GM19452 (cell line): ENCODE measurements around the gene ZNF595.
"Not testable (repeated sequence)": the region's sequence is repeated elsewhere in the genome, so short reads cannot be mapped to it uniquely, and the experiment has no call there.

ENCODE experiments used
- ATAC-seq: cut with Tn5 transposase; IDR thresholded peaks from one replicate; pipeline ENCODE4 v1.9.1; 2021; ENCODE audit not compliant: unreplicated experiment

Gene ZNF595

DNA sequence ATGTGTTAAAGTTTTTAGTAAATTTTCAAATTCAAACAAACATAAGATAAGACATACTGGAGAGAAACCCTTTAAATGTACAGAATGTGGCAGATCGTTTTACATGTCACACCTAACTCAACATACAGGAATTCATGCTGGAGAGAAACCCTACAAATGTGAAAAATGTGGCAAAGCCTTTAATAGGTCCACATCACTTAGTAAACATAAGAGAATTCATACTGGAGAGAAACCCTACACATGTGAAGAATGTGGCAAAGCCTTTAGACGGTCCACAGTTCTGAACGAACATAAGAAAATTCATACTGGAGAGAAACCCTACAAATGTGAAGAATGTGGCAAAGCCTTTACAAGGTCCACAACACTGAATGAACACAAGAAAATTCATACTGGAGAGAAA is 32.8 kb downstream of the ZNF595 start:
- ATAC-seq = no peak

DNA sequence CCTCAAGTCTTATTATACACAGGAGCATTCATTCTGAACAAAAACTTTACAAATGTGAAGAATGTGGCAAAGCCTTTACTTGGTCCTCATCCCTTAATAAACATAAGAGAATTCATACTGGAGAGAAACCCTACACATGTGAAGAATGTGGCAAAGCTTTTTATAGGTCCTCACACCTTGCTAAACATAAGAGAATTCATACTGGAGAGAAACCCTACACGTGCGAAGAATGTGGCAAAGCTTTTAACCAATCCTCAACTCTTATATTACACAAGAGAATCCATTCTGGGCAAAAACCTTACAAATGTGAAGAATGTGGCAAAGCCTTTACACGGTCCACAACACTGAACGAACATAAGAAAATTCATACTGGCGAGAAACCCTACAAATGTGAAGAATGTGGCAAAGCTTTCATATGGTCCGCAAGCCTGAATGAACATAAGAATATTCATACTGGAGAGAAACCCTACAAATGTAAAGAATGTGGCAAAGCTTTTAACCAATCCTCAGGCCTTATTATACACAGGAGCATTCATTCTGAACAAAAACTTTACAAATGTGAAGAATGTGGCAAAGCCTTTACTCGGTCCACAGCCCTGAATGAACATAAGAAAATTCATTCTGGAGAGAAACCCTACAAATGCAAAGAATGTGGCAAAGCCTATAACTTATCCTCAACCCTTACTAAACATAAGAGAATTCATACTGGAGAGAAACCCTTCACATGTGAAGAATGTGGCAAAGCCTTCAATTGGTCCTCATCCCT is 33.6 kb downstream of the ZNF595 start:
- not testable (repeated sequence) for ATAC-seq

DNA sequence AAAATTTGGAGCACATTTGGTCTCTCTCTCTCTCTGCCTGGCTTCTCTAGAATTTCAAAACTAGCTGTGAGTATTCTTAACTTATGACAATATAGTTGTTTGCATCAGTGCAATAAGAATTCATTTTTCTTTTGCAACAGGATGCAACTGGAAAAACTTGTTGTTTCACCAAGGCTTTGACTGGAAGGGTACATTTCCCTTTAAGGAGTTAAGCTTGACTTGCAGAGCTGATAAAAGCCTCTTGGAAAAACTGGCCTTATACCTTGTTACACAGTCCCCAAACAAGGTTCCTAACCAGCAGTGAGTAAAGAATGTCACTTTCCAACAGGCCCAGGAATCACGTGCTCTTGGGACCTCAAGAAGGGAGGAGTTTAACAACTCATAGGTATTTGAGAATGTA is 45.3 kb downstream of the ZNF595 start:
- ATAC-seq = no peak

DNA sequence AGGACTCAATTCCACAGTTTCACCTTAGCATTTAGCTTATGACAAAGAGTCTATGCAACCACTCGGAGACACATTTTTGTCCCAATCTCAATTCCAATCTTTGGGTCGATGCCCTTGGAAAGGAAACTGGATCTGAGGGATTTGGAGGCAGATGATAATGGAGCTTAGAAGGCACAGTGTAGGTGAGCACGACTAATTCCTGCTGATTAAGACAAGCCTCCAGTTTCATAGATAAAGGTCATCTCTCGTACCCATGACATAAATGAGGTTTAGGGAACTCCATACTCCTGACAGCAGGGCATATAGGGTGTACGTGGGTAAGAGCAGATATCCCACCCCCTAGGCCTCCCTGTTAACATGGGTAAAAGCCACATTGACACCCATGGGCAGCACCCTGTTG is 46.7 kb downstream of the ZNF595 start:
- ATAC-seq = no peak

DNA sequence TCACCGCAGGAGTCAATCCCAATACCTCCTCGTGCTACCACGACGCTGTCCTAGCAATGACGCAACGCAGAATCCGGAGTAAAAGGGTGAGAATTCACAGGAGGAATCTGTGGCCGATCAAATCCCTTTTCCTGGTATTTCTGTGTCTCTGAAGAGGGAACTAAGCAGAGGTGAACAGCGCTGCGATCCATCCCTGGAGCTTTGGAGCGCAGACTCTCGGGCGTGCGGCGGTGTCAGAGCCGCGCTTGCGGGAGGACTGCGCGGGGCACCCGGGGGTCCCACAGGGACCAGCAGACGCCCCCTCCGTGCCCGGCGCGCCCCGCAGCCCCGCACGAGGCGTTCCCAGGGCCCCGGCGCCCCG is 53.9 kb downstream of the ZNF595 start:
- ATAC-seq = no peak

DNA sequence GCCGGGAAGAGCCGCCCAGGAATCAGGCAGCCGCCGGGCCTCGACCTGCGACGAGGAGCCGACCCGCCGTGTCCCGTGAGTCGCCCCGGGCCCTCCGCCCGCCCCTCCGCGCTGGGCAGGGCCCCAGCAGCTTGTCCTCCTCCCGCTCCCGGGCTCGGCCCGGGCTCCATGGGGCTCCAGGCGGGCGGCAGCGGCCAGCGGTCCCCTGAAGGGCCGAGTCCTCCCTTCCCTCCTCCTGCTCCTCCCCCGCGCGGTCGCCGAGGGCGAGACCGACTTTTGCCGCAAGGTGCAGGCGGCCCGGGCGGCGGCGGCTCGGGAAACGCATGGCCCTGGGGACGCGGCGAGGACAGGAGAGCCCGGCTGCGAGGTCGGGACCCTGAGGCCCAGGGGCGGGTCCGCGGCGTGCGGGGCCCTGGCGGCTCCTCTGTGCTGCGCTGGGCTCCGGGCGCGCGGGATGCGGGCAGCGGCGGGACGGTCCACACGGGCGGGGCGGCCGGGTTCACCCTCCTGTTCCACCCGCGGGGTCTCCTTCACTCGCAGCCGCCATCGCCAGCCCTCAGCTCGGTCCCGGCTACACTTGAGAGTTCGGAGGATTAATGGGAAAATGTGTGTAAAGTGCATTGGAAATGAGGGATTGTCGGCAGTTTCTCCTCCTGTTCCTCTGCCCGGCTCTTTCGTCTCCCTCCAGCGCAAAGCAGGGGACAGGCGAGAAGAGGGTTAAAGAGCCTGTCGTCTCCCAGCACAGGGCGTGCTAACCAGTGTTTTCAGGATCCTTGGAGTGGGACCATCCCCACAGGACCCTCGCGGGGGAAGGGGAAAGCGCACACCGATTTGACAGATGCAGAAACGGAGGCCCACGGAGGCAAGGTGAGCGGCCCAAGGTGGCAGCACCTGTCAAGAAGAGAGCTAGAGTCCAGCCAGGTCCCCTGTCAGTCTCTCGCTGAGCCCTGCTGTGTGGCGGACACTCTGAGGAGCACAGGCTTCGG is 54.6 kb downstream of the ZNF595 start:
- no peak for ATAC-seq

DNA sequence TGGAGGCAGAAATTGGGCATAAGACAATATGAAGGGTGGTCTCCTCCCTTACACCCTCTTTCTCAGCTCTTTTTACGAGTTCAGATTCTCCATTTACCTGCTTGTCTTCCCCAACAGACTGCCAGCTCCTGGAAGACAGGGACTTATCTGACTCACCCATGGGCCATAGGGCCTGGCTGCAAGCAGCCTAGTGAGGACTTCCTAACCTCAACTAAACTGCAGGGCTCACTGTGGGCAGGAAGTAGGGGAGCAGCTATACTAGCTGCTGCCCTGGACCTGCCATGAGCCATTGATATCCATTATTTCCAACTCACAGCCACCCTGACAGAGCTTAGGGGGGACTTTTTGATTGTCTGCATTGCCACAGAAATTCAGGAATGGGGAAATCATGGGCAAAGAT is 59.6 kb downstream of the ZNF595 start:
- ATAC-seq = no peak

DNA sequence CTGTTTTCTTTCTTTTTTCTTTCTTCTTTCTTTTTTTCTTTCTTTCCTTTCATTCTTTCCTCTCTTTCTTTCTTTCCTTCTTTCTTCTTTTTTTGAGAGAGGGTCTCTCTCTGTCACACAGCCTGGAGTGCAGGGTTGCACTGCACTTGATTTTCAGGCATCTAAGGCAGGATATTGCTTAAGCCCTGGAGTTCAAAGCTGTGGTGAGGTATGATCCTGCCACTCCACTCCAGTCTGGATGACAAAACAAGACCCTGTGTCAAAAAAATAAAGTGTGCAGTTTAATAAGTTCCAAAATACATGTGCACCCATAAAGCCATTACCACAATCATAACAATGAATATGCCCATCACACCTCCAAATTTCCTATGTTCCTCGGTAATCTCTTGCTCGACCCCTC is 60.6 kb downstream of the ZNF595 start:
- ATAC-seq = no peak

DNA sequence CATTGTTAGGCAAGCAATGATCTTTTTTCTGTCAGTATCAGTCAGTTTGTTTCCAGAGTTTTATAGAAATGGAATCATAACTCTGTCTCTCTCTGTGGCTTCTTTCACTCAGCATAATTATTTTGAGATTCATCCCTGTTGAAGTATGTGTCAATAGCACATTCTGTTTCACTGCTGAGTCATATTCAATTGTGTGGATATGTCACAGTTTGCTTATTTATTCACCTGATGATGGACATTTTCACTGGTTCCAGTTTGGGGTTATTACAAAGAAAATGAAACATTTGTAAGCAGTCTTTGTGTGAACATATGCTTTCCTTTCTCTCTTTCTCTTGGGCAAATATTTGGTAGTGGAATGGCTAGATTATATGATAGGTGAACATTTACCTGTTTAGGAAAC is 61.0 kb downstream of the ZNF595 start:
- ATAC-seq = no peak

DNA sequence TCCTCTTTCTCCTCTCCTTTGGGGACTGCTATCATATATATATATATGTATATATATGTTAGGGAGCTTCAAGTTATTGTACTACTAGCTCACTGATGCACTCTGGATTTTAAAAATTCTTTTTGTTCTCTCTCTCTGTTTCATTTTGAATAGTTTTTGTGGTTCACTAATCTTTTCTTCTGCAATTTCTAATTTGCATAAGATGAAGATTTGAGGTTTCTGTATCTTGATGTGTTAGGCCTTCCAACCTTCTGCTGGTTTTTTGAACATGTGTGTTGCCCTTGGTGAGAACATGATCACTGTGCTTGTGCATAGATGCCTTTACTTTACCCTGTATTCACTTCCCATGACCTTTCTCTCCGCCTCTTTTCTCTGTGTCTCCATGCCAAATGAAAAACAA is 63.4 kb downstream of the ZNF595 start:
- ATAC-seq = no peak

DNA sequence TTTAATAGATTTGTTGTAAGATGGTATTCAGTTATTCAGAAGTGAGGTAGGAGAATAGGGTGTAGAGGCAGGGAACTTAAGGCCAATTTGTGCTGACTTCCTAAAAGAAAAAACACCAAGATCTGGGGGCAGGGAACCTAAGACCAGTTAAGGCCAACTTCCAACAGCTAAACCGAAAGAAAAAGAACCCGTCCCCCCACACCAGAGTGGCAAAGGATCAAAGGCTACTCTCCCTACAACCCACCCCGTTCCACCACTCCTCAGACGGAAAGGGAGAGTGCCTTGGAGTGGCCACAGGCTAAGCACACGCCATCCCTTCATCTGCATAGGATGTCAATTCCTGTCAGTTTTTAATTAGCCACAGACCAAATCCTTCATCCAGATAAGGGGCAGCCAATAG is 67.5 kb downstream of the ZNF595 start:
- no peak for ATAC-seq

DNA sequence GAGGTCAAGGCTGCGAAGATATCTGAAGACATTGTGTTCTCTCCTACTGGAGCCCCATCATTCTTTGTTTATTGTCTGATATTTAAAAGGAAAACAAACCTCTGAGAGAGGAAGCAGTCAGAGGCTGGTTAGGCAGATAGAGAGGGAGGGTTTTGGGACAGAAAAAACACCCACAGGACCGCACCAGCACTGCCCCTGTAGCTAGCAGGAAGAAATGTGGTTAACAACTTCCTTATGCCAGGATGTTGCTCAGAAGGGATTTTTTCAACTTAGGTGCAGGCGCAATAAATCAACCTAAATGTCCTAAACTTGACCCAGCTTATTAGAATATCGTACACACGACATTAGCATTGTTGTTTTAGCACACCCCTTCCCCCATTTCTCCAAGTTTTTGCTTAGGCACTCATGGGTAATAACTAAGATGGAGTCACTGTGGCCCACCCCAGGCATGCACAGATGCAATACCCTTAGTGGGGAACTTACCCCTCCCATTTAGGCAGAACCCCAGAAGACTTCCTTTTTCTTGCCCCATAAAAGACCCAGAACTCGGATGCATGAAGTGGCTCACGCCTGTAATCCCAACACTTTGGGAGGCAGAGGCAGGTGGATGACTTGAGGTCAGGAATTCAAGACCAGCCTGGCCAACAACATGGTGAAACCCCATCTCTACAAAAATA is 68.4 kb downstream of the ZNF595 start:
- no peak for ATAC-seq

DNA sequence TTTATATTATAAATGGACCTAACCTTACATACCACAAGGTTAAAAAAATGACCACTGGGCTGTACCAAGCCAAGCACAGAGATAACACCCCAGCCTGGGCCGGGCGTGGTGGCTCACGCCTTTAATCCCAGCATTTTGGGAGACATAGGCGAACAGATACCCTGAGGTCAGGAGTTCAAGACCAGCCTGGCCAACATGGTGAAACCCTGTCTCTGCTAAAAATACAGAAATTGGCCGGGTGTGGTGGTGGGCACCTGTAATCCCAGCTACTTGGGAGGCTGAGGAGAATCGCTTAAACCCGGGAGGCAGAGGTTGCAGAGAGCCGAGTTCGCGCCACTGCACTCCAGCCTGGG is 70.8 kb downstream of the ZNF595 start:
- not testable (repeated sequence) for ATAC-seq

DNA sequence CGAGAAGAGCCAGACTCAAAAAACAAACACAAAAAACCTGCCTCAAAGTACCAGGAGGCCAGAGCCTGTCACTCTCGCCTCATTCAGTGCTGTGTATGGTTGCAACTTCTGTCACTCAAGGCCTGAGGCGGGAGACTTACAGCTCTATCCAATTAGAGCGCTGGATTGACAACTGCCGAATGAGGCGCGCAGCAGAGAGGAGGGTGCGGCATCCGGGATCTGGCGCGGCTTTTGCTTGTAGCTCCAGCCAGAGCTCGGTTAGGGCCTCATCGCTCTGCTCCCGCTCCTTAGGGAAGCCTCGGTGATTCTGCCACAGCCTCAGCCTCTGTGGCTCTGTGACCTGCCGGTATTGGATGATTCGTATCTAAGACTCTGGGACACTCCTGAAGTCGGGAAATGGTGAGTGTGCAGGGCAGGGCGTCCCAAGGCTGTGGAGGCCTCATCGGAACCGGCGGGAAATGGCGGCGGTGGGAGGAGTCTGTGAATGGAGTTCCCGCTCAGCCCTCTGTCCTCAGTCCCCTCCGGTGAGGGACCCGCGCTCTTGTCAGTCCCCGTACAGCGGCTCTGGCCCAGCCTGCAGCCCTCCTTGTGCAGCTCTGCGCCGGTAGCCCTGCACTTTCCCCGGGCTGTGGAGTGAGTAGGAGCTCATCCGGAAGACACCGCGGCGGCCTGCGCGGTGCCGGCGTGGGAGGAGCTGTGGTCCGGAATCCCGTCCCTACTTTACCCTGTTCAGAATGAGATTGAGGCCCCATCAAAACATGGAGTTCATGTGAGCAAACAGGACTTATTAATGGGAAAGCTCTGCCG is 71.4 kb downstream of the ZNF595 start, which contains the start of gene ZNF718:
Gene ZNF718, plus strand, starts transcription at position 227 of the 807 bp plus-strand sequence. Its CDS starts 170 bp downstream, at position 397.
- ATAC-seq = peak; percentile 98

DNA sequence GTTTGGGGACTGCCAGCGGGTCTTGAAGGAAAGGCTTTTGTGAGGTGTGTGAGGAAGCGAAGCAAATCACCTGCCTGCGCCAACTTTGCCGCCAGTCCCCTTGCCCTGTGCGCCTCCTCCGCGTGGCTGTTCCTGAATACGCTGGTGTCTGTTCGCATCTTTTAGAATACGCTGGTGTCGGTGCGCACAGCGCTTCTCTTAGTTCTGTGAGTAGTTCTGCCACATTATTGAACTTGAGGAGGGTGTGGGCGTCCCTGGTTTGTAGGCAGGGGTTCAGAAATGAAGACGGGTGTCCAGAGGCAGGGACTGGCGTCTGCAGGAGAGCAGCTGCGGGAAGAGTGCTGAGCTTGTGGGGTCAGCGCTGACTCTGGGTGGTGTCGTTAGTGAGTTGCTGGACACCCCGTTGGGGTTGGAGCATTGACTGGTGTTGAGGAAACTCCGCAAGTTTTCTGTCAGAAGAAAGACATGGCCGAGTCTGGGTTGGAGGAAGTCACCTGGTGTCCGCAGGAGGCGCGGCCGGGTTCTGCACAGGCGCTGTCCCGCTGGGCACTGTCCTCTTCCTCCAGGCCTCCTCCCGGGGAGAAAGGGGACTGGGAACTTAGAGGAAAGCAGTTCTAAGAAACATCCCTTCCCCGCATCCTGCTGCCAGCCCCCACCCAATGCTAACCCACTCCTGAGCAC is 72.1 kb downstream of the ZNF595 start:
- ATAC-seq = peak; percentile 20

DNA sequence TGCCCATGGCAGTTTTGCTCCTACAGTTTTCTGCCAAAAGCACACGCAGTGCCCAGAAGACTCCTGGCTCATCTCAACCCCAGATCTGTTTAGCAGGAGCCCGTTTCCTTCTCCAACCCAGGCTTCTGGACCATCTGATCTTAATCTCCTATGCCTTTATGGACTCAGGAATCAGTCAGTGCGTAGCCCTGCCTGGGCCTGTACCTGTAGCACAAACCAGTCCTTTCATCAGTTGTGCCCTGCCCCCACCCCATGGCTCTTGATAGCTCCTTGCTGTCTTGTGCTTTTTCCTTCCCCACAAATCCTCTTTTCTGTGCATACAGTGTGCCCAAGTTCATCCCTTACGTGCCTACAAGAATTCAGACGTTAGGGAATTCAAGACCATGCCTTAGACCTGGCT is 72.7 kb downstream of the ZNF595 start:
- no peak for ATAC-seq

DNA sequence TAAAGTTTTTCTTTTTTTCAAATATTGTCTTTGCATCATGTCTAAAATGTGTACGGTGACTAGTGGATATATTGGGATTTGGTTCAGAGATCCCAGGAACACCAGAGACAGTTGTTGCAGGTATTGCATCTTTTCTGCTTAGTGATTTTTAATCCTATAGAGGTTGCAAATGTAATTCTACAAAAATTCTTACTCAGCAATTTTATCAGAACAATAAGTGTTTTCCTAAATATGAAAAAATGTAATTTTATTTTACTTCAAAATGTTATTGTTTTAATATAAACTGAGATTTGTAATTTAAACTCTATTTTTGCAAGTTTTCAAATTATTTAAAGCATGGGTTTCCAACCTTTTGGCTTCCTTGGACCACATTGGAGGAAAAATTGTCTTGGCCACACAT is 79.4 kb downstream of the ZNF595 start:
- no peak for ATAC-seq
